Measurements from ENCODE around the gene UBA6.
"Not testable (repeated sequence)": the region's sequence is repeated elsewhere in the genome, so short reads cannot be mapped to it uniquely, and the experiment has no call there.

Gene UBA6

DNA sequence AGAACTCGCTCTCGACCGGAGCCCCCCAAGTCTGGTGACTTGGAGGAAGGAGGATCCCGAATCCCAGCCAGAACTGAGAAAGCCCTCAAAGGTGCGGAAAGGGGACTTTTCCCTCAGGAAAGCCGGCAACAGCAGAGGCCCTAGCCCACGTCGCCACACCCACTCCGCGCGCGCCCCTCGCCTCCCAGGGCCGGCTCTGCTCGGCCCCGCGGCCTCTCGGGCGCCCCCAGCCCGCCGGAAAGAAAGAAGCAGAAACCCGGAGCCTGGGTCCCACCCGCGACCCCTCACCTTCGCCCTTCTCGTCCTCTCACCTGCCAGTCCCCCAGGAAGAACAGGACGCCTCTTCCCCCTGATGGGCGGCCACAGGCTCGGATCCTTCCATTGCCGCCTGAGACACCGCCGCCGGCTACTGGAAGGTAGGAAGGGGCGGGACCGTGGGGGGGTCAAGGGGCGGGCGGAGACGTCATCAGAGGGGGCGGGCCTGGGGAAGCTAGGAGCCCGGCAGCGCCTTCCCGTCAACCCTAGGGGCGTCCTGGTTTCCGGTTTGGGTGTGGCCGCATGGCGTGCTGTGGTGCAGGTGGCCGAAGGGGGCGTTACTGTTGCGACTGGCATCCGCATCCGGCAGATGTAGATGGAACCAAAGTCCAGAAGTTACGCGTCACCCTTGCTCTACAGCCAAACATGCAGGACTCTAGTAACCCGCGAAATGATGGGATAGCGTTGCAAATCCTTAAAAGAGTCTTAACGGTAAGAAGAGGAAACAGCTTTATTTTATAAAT, at the start of gene UBA6:
Gene UBA6, minus strand, starts transcription at position 418 of the 779 bp plus-strand sequence. Its CDS starts 36 bp downstream, at position 382.
- peak; percentile 19 to 96 (median 90) for DNase-seq

GRCh38 chr4:67750691-67751090, 49.7 kb upstream of the UBA6 start:
- no peak for DNase-seq

- DNase-seq: no peak
Observed at GRCh38 chr4:67749286-67749685, 48.3 kb upstream of the UBA6 start.

DNA sequence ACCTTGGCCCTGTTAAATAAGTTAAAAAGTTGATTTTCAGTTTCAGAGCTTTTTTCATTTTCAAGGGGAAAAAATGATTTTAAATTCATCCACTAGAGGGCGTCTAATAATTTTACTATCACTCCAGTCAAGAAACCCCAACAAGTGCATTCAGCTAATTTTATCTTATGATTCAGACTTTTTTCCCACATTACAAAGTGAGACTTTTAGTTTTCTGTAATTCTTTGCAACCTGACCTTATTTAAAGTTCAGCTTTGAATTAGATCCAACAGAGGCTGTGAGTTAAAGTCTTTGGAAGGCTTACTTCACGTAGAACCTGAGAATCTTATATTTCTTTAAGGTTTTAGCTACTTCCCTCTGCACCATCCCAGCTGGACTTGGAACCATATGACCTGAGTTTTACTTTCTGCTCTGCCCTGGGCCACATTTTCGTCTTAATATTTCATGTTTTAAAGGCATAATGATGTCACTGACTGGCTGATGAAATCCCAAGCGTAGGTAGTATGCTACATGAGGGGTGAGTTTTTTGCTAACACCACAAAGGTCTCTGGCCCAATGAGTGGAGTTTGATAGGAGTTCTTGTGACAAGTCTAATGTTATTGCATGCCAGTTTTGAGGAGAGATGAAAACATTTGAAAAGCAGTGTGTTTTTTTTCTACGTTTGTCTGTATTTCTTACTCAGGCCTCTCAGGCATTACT, 46.0 kb upstream of the UBA6 start:
- no peak for DNase-seq

DNA sequence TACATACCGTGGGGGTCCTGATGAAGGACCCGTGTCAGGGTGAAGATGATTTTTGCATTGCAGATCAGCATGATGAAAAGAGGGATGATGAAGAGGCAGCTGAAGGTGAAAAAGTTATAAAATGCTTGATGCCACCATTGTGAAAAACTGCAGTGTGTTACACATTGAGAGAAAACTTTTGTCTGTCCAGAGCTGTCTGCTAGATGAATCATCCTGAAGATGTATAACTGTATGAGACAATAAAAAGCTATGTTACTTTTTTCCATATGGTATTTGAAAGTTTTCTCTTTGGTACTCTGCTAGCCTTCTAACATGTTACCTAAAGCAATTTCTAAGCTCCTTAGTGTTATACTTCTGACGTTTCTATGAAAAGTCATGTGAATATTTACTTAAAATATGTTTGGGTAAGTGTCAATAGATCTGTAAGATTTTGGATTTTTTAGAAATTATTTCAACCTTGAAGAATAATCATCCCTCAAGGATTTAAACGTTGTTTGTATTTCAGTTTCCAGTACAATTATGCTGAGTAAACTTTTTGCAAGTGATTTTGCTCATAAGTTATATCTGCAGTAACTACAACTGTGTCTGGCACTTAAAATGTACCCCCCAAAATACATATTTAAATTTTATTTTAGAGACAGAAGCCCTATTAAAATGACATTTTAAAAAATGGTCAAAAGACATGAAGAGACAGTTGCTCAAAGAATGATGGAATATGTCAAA, 43.8 kb upstream of the UBA6 start:
- DNase-seq: no peak

- DNase-seq: no peak
Observed at GRCh38 chr4:67743194-67743593, 42.2 kb upstream of the UBA6 start.

- DNase-seq: no peak
Observed at GRCh38 chr4:67736262-67736661, 35.3 kb upstream of the UBA6 start.

DNA sequence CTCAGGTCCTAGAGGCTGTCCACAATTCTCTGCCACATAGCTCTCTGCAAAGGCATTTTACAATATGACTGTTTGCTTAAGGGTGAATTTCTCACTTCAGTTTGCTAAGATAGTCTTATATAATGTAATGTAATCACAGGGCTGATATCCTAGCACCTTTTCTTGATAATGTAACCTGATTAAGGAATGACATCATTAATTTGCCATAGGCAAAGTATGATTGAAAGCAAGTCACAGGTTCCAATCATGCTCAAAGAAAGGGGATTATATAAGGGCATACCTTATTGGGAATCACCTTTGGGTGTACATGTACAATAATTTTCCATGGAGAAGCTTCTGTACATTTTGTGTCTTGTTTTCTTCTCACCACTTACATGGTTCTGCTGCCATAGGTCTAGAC, 34.4 kb upstream of the UBA6 start:
- no peak for DNase-seq

- DNase-seq: not testable (repeated sequence)
Observed at GRCh38 chr4:67730511-67730910, 29.6 kb upstream of the UBA6 start.

DNA sequence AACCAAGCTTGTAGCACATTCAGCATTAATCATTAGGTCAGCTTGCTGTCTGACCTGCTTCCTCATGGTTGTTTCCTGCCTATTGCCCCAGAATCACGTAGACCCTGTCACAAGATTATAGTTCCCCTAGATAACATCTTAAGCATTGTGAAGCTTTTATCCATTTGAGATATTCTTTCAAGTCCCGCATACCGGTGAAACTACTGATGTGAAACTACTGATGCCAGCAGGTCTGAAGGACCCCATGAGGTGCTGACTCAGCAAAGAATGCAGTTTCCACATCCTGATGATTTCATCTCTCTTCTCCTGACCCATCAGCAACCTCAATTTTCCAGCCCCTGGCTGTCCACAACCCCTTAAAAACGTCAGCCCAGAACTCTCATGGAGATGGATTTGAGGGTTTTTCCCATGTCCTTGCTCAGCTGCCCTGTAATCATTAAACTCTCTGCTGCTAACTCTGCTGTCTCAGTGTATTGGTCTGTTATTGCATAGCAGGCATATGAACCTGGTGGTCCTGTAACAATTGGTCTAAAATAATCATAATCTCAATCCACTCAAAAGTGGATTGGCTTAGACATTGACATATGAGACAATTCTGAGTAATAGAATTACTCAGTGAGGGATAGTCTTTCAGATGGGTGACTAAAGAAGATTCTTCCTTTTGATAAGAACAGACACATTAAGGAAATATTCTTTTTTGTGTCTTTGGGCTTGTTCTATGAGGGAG, 26.3 kb upstream of the UBA6 start:
- no peak for DNase-seq

DNA sequence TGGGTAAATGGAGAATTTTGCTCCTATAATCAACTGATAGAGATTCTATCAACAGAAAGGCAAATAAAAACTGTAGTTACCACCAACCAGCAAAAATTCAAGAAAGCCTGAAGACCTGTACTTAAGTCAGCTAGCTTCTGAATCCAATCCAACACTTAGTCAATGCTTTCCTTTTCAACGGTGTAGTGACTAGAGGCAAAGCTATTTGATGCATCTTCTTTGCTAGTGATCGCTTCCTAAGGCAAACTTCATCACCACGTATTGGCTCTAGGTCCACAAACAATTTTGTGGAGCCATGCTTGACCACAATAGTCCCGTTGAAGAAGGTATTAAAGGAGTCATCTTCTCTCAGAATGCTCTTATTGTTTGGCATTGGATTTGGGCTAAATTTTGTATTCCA, 25.0 kb upstream of the UBA6 start:
- DNase-seq: no peak

DNA sequence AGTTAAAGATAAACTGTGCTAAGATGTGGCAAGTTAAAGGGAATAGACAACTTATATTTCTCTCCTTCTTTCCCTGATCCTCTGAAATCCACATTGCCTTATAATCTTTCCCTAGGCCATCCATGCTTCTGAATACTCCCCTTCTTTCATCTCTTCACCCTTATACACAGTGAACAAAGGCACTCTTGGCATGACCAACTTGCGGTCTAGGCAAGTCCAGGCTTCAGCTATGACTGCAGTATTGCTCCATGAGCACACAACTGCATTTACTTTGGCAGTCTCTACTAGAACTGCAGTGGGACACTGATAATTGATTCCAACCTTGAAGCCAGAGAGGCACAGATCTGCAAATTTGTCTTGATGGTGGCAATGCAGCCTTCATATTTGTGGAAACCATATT, 24.2 kb upstream of the UBA6 start:
- no peak for DNase-seq

DNA sequence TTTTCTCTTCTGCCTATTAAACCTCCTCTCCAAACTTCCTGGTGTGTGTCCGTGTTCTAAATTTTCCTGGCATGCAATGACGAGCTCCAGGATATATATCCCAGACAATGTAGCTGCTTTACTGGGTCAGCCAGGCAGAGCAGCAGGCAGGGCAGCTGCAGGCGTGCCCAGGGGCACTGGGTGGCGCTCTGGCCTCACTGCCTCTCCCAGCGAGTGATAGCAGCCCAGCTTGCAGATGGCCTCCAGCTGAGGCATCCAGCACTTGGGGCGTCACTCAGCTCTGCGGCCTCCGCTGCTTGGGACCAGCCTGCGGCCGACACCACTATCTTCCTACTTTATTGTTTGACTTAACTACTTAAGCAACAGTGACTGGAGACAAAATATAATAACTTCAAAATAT, 23.0 kb upstream of the UBA6 start:
- no peak for DNase-seq

DNA sequence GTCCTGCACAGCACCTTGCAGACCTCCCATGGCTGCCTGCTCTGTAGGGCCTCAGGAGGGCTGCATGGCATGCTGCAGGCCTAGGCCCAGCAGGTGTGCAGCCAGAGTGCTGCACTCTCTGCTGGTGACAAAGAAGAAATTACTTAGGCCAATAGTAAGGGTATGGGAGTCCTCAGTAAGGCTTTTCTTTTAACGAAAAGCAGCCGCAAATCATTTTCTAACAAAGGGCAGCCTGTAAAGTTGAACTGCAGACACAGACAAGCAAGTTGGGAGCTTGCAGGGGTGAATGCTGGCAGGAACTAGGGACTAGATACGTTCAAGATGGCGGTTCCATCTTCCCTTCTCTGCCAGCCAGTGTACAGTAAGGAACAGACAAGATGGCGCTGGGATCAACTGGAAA, 22.4 kb upstream of the UBA6 start:
- no peak for DNase-seq

- no peak for DNase-seq
Observed at GRCh38 chr4:67721770-67722597, 21.0 kb upstream of the UBA6 start.

DNA sequence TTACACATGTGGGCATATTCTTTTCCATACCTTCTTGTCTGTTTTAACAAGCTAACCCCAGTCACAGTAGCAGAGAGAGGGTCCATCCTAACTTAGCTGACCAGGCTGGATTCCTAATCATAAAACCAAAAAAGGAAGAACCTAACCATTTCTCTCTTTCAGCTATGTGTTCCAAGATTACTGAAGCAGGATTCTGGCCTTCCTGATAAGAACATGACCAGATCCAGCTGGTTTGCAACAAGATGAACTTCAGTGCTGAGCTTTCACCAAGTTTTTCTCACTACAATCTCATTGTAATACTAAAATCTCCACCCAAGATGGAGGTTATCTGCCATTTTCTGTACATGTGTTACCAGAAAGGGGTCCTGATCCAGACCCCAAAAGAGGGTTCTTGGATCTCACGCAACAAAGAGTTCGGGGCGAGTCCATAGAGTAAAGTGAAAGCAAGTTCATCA, 20.4 kb upstream of the UBA6 start:
- no peak for DNase-seq

- DNase-seq: no peak
Observed at GRCh38 chr4:67719953-67720617, 19.1 kb upstream of the UBA6 start.

DNA sequence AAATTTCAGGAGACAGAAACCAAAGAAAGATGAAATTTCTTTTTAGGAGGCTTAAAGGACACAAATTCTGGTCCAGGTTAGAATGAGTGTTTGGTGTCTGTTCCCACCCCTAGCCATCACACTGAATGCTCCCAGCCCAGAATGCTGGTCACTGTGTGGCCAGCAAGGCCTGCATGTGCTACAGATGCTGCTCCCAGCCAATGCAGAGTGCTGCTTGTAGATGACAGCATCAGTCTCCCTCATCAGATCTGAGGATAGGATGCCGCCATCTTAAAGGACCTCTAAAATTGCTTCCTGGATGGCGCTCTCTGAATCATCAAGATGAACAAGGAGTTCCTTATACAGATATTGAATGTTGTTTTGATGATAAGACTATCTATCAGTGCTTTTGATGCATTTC, 17.9 kb upstream of the UBA6 start:
- DNase-seq: no peak

GRCh38 chr4:67717586-67717985, 16.6 kb upstream of the UBA6 start:
- DNase-seq: no peak

- no peak for DNase-seq
Observed at GRCh38 chr4:67714955-67715354, 14.0 kb upstream of the UBA6 start.

All from amygdala (tissue), 56 donors.